ENCODE results near the gene PACS2.
A peak's percentile ranks its signal among the peaks of the same experiment; 100 is the strongest.

GRCh38 chr14:105398726-105399465 is 84.3 kb downstream of the PACS2 start:
- TF ChIP-seq CTCF (IDR thresholded peaks at IDR 0.05) = peak; percentile 10
- TF ChIP-seq EZH2 (IDR thresholded peaks at IDR 0.05; ENCODE audit: borderline replicate concordance, insufficient read depth, low read depth, low read length, poor library complexity, severe bottlenecking) = no peak
